ENCODE data around the gene CLDN14.

DNA sequence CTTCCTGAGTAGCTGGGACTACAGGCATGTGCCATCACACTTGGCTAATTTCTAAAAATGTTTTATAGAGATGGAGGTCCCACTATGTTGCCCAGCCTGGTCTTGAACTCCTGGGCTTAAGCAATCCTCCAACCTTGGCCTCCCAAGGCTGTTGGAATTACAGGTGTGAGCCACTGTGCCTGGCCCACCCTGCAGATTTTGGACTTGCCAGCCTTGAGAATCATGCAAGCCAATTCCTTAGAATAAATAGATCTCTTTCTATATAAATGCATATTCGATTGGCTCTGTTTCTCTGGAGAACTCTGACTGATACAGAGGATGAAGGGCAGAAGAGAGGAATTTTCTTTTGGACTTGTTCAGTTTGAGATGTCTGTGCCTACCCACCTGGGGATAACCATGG lies 6.7 kb downstream of the CLDN14 start:
- TF ChIP-seq, protein P1, sequence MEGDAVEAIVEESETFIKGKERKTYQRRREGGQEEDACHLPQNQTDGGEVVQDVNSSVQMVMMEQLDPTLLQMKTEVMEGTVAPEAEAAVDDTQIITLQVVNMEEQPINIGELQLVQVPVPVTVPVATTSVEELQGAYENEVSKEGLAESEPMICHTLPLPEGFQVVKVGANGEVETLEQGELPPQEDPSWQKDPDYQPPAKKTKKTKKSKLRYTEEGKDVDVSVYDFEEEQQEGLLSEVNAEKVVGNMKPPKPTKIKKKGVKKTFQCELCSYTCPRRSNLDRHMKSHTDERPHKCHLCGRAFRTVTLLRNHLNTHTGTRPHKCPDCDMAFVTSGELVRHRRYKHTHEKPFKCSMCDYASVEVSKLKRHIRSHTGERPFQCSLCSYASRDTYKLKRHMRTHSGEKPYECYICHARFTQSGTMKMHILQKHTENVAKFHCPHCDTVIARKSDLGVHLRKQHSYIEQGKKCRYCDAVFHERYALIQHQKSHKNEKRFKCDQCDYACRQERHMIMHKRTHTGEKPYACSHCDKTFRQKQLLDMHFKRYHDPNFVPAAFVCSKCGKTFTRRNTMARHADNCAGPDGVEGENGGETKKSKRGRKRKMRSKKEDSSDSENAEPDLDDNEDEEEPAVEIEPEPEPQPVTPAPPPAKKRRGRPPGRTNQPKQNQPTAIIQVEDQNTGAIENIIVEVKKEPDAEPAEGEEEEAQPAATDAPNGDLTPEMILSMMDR (IDR thresholded peaks at IDR 0.05), result no peak
- TF ChIP-seq, protein P2, sequence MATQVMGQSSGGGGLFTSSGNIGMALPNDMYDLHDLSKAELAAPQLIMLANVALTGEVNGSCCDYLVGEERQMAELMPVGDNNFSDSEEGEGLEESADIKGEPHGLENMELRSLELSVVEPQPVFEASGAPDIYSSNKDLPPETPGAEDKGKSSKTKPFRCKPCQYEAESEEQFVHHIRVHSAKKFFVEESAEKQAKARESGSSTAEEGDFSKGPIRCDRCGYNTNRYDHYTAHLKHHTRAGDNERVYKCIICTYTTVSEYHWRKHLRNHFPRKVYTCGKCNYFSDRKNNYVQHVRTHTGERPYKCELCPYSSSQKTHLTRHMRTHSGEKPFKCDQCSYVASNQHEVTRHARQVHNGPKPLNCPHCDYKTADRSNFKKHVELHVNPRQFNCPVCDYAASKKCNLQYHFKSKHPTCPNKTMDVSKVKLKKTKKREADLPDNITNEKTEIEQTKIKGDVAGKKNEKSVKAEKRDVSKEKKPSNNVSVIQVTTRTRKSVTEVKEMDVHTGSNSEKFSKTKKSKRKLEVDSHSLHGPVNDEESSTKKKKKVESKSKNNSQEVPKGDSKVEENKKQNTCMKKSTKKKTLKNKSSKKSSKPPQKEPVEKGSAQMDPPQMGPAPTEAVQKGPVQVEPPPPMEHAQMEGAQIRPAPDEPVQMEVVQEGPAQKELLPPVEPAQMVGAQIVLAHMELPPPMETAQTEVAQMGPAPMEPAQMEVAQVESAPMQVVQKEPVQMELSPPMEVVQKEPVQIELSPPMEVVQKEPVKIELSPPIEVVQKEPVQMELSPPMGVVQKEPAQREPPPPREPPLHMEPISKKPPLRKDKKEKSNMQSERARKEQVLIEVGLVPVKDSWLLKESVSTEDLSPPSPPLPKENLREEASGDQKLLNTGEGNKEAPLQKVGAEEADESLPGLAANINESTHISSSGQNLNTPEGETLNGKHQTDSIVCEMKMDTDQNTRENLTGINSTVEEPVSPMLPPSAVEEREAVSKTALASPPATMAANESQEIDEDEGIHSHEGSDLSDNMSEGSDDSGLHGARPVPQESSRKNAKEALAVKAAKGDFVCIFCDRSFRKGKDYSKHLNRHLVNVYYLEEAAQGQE (IDR thresholded peaks at IDR 0.05; ENCODE audit: insufficient read depth in 1 of 2, low read depth in 2 of 2, low read length in 1 of 2), result no peak
- TF ChIP-seq TCF7L2 (IDR thresholded peaks at IDR 0.05; ENCODE audit: low read depth, low read length) (no peak), POLR2AphosphoS5 (IDR thresholded peaks at IDR 0.05; ENCODE audit: low read depth, low read length) (no peak), SIN3A (IDR thresholded peaks at IDR 0.05; ENCODE audit: borderline replicate concordance, insufficient read depth, low read depth, low read length) (no peak)
